Lung microvascular endothelial cell (primary cell): ENCODE data around the gene PLD3. TPM values are rescaled to one million over a fixed set of nuclear protein-coding genes. Genes with fewer than 3 reads are reported as not detected.
A peak's percentile ranks its signal among the peaks of the same experiment; 100 is the strongest.
"Not testable (repeated sequence)": the region's sequence is repeated elsewhere in the genome, so short reads cannot be mapped to it uniquely, and the experiment has no call there.

Experiments
- DNase-seq, 2 donors: peaks; one replicate each; pipeline versions ENCODE4 v3.0.0 to v3.0.0-alpha.2; 2010; ENCODE audit warnings: low read depth in 2 of 2
- total RNA-seq: library from RNA; depleted of rRNA; stranded (reverse); fragments of >200 nt; gene quantifications from 2 replicates; pipeline ENCODE4 v1.2.1, GENCODE V29; 2014

Gene PLD3
- total RNA-seq, 1 donor from 2014 or later, result 128 TPM

DNA sequence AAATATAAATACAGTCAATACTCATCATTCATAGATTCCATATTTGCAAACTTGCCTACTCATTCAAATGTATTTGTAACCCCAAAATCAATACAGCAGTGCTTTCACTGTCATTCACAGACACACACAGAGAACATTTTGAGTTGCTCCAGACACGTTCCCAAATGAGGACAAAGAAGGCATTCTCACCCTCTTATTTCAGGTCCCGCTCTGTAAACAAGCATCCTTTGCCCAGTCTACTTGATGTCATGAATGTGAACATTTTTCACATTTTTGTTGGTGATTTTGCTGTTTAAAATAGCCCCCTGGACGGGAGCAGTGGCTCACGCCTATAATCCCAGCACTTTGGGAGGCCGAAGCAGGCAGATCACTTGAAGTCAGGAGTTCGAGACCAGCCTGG lies 15.8 kb upstream of the PLD3 start:
- DNase-seq, result no peak

DNA sequence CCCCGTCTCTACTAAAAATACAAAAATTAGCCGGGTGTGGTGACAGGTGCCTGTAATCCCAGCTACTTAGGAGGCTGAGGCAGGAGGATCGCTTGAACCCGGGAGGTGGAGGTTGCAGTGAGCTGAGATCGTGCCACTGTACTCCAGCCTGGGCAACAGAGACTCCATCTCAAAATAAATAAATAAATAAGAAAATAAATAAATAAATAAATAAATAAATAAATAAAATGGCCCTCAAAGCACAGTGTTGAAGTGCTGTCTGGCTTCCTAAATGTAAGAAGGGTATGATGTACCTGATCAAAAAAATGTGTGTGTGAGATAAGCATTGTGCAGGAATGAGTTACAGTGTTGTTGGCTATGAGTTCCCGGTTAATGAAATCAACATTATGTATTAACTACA lies 15.4 kb upstream of the PLD3 start:
- not testable (repeated sequence) for DNase-seq

DNA sequence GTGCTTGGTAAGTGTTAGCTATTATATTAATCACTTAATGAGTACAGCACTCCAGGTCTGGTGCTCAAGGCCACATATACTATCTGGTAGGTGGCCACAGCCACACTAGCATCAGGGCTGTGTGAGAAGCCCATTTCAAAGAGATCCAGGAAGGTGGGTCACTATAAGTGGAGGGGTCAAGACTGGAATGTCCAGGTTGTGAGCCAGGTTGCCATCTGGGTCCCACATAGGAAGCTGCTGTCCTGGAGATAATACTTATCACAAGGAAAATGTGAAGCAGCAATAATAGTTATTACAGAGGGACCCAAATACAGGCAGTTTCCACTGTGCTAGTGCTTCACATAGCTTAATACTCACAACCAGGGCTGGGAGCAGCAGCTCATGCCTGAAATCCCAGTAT lies 13.4 kb upstream of the PLD3 start:
- DNase-seq, result peak in 1 of 2 donors; percentile 96

DNA sequence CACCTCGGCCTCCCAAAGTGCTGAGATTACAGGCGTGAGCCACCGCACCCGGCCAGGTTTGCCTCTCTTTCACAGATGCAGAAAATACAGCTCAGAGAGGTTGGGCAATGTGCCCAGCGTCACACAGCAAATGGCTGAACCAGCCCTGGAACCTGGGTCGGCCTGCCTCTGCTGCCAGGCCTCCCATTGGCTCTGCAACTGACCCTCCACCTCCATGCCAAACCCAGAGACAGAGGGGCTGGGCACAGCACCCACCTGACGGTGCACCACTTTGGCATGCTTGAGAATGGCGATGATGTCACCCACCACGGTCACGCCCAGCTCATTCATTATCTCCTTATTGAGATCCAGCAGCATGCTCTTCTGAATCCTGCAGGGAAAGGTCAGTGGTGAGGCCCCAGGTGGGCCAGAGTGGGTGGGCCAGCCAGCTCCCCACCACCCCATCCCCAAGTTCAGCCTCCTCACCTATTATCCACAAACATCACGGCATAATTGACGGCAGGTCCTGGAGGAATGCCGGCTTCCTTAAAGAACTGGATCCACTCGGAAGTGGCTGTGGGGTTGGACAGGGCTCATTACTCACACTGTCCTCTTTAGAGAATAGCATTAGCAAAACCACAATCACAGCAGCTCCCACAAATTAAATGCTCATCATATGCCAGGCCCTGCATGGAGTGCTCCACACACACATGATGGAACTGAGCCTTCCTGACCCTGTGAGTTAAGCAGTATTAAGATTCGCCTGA lies 12.5 kb upstream of the PLD3 start:
- no peak for DNase-seq

DNA sequence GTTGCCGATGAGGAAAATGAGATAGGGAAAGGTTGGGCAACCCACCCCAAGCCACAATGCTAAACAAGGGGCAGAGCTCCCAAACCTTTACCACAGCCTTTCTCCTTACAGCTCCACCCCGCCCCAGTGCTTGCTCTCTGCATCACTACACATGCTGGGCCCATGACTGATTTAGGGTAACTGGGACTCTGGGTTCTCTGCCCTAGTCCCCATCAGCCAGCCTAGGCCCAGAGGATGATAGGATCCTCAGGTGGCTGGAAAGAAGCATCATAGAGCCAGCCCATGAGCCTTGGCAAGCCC lies 11.9 kb upstream of the PLD3 start:
- no peak for DNase-seq

GRCh38 chr19:40337107-40337506 lies 11.4 kb upstream of the PLD3 start:
- no peak for DNase-seq

GRCh38 chr19:40337594-40337993 lies 10.9 kb upstream of the PLD3 start:
- no peak for DNase-seq

DNA sequence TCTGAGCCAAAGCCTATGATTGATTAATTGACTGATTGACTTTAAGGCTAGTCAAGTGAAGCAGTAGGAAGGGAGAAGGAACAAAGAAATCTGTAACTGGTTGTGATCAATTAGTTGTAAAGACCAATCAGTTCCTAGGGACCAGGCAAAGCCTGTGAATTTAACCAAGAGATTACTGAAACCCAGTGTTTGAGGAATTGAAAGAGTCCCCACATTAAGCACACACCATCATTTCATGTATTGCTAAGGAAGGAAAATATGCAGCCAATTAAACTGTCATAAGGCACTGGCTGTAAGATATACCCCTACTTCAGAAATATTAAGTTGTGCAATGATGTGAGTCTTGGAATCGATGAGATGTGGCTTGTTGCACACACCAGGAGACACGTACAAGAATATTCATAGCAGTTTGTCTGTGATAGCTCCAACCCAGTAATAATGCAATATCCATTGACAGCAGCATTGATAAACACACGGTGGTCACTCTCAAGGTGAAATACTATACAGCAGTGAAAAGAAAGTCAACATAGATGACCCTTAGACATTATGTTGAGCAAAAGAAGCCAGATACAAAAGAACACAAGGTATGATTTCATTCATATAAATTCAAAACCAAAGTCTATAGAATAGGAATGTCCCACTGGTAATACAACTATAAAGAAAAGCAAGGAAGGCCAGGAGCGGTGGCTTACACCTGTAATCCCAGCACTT lies 9.3 kb upstream of the PLD3 start:
- DNase-seq, result no peak

- DNase-seq, result peak in 1 of 2 donors; percentile 29
These were observed 6.7 kb upstream of the PLD3 start for GRCh38 chr19:40341601-40342482.

- DNase-seq, result no peak
These were observed 5.7 kb upstream of the PLD3 start for GRCh38 chr19:40342644-40343311.

DNA sequence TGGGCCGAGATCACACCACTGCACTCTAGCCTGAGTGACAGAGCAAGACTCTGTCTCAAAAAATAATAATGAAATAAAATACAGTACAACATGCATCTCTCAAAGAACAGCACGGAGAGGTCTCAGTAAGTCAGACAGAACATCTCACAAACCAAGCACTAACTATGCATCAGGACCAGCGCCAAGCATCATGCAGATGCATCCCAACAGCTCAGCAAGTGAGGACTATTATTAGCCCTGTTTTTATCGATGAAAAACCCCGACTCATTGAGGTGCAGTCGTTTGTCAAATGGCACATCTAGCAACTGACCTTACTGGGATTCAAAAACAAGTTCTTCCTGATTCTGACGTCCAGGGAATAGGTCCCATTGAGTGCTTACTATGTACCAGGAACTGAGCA lies 4.1 kb upstream of the PLD3 start:
- no peak for DNase-seq

DNA sequence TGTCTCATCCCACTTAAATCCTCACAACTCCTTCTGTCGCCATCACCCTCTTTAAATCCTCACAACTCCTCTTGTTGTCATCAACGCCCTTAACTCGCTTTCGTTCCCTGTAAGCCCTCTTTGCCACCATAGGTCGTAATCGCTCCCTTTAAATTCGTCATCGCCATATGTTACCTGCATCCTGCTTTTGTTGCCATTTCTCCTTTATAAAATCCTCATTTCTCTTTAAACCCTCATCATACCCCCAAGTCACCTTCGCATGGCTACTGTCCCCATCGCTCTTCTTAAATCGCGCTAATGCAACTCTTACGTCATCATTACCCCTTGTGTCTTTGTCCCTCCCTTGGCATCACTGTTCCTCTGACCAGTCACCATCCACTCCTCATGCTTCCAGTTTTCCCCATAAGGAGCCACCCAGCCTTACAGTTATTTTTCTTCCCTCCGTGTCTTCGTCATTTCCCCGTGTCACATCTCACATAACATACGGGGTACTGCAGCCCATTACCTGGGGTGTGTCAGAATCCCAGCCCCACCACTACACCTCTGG lies 539 bp downstream of the PLD3 start:
- peak; percentile 50 to 72 for DNase-seq

GRCh38 chr19:40355975-40356680 lies 7.6 kb downstream of the PLD3 start:
- no peak for DNase-seq

- DNase-seq, result peak in 1 of 2 donors; percentile 62
These were observed 8.4 kb downstream of the PLD3 start for GRCh38 chr19:40356681-40357595.

- DNase-seq, result peak; percentile 13 to 79
These were observed 9.1 kb downstream of the PLD3 start for GRCh38 chr19:40357640-40358039.

DNA sequence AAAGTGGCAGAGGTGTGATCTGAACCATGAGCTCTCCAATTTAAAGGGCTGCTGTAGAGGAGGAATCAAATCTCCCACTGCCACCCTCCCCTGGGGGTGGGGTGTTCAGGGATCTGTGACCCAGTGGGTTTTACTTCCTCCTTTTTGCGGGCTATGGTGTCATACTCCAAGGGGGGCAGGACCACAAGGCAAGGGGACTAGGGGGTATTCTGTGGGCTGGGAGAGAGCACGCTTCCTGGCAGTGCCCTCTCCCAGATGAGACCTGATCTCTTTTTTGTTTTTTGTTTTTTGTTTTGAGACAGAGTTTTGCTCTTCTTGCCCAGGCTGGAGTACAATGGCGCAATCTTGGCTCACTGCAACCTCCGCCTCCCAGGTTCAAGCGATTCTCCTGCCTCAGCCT lies 10.3 kb downstream of the PLD3 start:
- no peak for DNase-seq

- no peak for DNase-seq
These were observed 11.7 kb downstream of the PLD3 start for GRCh38 chr19:40360020-40360707.

GRCh38 chr19:40360708-40361241 lies 12.3 kb downstream of the PLD3 start:
- no peak for DNase-seq

DNA sequence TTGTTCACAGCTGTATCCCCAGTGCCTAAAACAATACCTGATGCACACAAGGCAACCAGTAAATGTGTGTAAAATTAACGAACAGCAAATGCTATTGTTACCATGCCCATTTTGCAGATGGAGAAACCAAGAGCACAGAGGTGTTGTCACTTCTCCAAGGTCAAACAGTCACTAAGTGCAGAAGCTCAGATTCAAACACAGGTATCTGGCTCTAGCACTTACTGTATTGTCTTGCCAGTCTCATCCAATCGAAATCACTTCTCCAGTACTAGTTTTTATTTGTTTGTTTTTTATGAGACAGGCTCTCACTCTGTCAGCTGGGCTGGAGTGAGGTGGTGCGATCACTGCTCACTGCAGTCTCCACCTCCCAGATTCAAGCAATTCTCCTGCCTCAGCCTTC lies 13.7 kb downstream of the PLD3 start:
- DNase-seq, result no peak
